Forelimb muscle (tissue), 1 donor: Measurements from ENCODE around the gene STAT4. TPM values are rescaled to one million over a fixed set of nuclear protein-coding genes. Genes with fewer than 3 reads are reported as not detected.

Experiments
- DNase-seq: peaks from one replicate; pipeline ENCODE4 v3.0.0-alpha.2; 2013; ENCODE audit warnings: low read depth
- polyA plus RNA-seq: library from polyadenylated mRNA; unstranded; fragments of 120-200 nt; gene quantifications from one replicate; pipeline ENCODE4 v1.2.1, GENCODE V29; 2013; ENCODE audit not compliant: insufficient read length

The STAT4 gene
- polyA plus RNA-seq, 1 donor = 1.7 TPM

GRCh38 chr2:191174442-191174841 is 23.6 kb upstream of the STAT4 start:
- no peak for DNase-seq

GRCh38 chr2:191173206-191173605 is 22.4 kb upstream of the STAT4 start:
- DNase-seq = no peak

GRCh38 chr2:191171708-191172355 is 21.0 kb upstream of the STAT4 start:
- no peak for DNase-seq

- no peak for DNase-seq
These were observed 20.5 kb upstream of the STAT4 start for GRCh38 chr2:191171286-191171685.

- DNase-seq = no peak
These were observed 20.0 kb upstream of the STAT4 start for GRCh38 chr2:191170773-191171172.

- no peak for DNase-seq
These were observed 19.5 kb upstream of the STAT4 start for GRCh38 chr2:191170301-191170636.

GRCh38 chr2:191169456-191170300 is 18.9 kb upstream of the STAT4 start:
- no peak for DNase-seq

- DNase-seq = no peak
These were observed 17.0 kb upstream of the STAT4 start for GRCh38 chr2:191167766-191168165.

GRCh38 chr2:191166756-191167445 is 16.1 kb upstream of the STAT4 start:
- no peak for DNase-seq

GRCh38 chr2:191166111-191166755 is 15.4 kb upstream of the STAT4 start:
- no peak for DNase-seq

- DNase-seq = no peak
These were observed 14.4 kb upstream of the STAT4 start for GRCh38 chr2:191165176-191165643.

GRCh38 chr2:191158747-191159146 is 8.0 kb upstream of the STAT4 start:
- DNase-seq = no peak

GRCh38 chr2:191158193-191158592 is 7.4 kb upstream of the STAT4 start:
- DNase-seq = no peak

GRCh38 chr2:191155608-191156071 is 4.8 kb upstream of the STAT4 start:
- DNase-seq = no peak

- no peak for DNase-seq
These were observed 2.9 kb upstream of the STAT4 start for GRCh38 chr2:191153716-191154115.

GRCh38 chr2:191152482-191153240 is 1.9 kb upstream of the STAT4 start:
- DNase-seq = no peak

- DNase-seq = no peak
These were observed 537 bp upstream of the STAT4 start for GRCh38 chr2:191151331-191151730.

GRCh38 chr2:191150230-191150599 is 579 bp downstream of the STAT4 start:
- DNase-seq = no peak

- DNase-seq = no peak
These were observed 1.4 kb downstream of the STAT4 start for GRCh38 chr2:191149391-191149790.

GRCh38 chr2:191148791-191149190 is 2.0 kb downstream of the STAT4 start:
- no peak for DNase-seq

- no peak for DNase-seq
These were observed 2.5 kb downstream of the STAT4 start for GRCh38 chr2:191148281-191148680.
